ENCODE measurements around the gene CENPU. TPM values are rescaled to one million over a fixed set of nuclear protein-coding genes. Genes with fewer than 3 reads are reported as not detected.
"Not testable (repeated sequence)": the region's sequence is repeated elsewhere in the genome, so short reads cannot be mapped to it uniquely, and the experiment has no call there.

CENPU gene
- total RNA-seq, 1 donor from 2014 or later: 7.1 TPM

GRCh38 chr4:184657144-184657543, 76.8 kb downstream of the CENPU start:
- H3K27me3 Mint-ChIP-seq: no peaks in the 10 kb centered on the region
- ChIA-PET POLR2A (no interaction called here), CTCF (no interaction called here)
- intact Hi-C loops (cut with micrococcal nuclease): no loop called here
- DNase-seq (no peak), ATAC-seq (ENCODE audit: low read depth) (no peak)
- H3K4me1 Mint-ChIP-seq: peaks cover 14% of the 10 kb centered on the region
- no peak for TF ChIP-seq CTCF (IDR thresholded peaks at IDR 0.05)
- H3K36me3 Mint-ChIP-seq (ENCODE audit: low read depth): peaks cover 14% of the 10 kb centered on the region
- H3K9me3 Mint-ChIP-seq: no peaks in the 10 kb centered on the region
- no peak overlapping the region for H3K4me3 Mint-ChIP-seq
- H3K27ac Mint-ChIP-seq: no peak overlapping the region

DNA sequence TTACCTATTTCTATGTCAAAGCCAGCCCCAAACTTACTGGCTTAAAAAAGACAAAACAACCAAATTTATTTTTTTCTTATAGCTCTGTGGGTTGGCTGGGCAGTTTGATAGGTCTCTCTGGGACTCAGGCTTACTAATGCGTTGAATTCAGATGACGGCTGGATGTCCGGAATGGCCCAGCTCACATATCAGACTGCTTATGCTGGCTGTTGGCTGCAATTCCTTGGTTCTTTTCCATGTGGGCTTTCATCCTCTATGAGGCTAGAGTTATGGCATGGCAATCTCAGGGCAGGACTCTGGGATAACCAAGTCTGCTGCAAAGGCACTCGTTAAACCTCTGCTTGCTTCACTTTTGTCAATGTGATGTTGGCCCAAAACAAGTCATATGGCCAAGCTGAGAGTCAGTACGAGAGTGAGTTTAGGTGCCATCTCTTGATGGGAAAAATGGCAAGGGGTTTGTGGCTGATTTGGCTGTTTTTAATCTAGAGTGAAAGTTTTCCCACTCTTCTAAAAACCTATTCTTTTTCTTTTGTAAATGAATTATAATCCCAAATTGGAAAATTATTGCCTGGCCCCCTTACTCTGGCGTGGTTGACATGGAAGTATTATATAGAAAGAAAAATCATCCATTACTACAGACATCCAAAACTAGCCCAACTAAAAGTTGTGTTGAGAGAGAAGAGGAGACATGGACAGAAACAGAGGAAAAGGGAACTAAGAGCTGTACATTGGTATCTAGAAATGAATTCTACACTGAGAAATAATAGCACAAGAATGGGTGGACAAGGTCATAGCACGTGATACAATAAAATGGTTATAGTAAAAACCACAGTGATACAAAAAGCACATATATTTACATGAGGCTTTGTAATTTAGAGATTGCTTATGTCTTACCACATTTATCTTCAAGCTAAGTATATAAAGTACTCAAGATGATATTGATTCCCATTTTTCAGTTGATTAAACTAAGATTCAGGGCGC, 77.7 kb downstream of the CENPU start:
- TF ChIP-seq CTCF (IDR thresholded peaks at IDR 0.05): no peak
- no peak for DNase-seq
- H3K36me3 Mint-ChIP-seq (ENCODE audit: low read depth): peaks cover 14% of the 10 kb centered on the region
- no peaks in the 10 kb centered on the region for H3K27me3 Mint-ChIP-seq
- ChIA-PET CTCF (no interaction called here), POLR2A (interaction anchor here (0.5 kb wide), 1 partner anchor 546 kb away, joined by 4 read pairs; no protein-coding TSS in a partner anchor)
- H3K4me1 Mint-ChIP-seq: peaks cover 13% of the 10 kb centered on the region
- no peak overlapping the region for H3K4me3 Mint-ChIP-seq
- H3K9me3 Mint-ChIP-seq: no peaks in the 10 kb centered on the region
- intact Hi-C loops (cut with micrococcal nuclease): no loop called here
- no peak for ATAC-seq (ENCODE audit: low read depth)
- no peak overlapping the region for H3K27ac Mint-ChIP-seq

DNA sequence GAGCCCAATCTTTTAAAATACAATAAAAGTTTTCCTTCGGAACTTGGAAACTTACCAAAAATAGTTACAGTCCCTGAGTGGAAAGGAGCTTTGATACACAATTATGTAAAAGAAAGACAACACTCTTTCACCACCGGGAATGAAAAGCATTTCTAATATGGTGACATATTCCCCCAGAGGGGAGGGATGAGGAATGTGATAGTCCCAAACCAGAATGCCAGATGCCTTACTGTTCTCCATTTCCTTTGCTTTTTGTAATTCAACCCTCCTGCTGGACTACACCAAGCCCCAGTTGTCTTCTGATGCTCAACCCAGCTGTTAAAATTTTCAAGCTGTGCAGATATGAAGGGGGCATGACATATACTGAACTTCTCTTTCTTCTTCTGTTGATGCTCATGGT, 80.2 kb downstream of the CENPU start:
- H3K36me3 Mint-ChIP-seq (ENCODE audit: low read depth): peaks cover 9% of the 10 kb centered on the region
- ATAC-seq (ENCODE audit: low read depth): no peak
- no peak for TF ChIP-seq CTCF (IDR thresholded peaks at IDR 0.05)
- CTCF ChIA-PET: no interaction called here
- POLR2A ChIA-PET: interaction anchor here (0.6 kb wide), 1 partner anchor 867 kb away, joined by 3 read pairs; no protein-coding TSS in a partner anchor
- H3K27me3 Mint-ChIP-seq: no peaks in the 10 kb centered on the region
- peaks cover 22% of the 10 kb centered on the region for H3K4me1 Mint-ChIP-seq
- no peaks in the 10 kb centered on the region for H3K9me3 Mint-ChIP-seq
- no peak for DNase-seq
- H3K27ac Mint-ChIP-seq: no peak overlapping the region
- intact Hi-C loops (cut with micrococcal nuclease): no loop called here
- no peak overlapping the region for H3K4me3 Mint-ChIP-seq

DNA sequence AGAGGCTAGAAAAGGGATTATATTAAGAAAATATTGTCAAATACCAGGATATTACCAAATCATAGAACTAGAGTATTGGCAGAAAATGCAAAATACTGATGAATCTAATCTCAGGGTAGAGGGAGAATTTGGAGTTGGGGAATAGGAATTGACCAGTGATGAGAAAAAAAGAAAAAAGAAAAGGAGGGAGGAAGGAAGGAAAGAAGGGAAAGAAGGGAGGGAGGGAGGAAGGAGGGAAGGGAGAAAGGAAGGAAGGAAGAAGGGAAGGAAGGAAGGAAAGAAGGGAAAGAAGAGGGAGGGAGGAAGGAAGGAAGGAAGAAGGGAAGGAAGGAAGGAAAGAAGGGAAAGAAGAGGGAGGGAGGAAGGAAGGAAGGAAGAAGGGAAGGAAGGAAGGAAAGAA, 81.2 kb downstream of the CENPU start:
- H3K4me3 Mint-ChIP-seq; DNase-seq; intact Hi-C loops (cut with micrococcal nuclease); H3K9me3 Mint-ChIP-seq; POLR2A ChIA-PET; H3K27ac Mint-ChIP-seq; CTCF ChIA-PET; H3K27me3 Mint-ChIP-seq; ATAC-seq (ENCODE audit: low read depth): not testable (repeated sequence)
- H3K4me1 Mint-ChIP-seq: peaks cover 28% of the 10 kb centered on the region
- peaks cover 14% of the 10 kb centered on the region for H3K36me3 Mint-ChIP-seq (ENCODE audit: low read depth)

DNA sequence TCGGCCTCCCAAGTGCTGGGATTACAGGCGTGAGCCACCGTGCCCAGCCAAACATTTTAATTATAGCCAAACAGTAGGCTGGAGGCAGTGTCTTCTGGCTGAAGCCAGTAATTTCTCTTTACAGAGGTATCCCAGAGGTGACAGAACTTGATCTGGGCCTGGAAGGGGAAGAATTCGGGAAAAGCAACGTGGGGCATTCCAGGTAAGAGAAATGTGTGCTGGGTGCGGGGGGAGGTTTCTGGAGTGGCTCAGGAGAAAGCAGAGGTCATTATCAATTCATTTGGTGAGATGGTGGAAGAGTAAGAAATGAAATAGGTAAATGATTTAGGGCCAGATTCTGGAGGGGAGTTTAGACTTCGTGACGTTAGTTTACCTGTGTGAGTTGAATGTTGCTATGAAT, 82.0 kb downstream of the CENPU start:
- Mint-ChIP-seq H3K4me3 (no peak overlapping the region), H3K27me3 (no peaks in the 10 kb centered on the region), H3K27ac (no peak overlapping the region), H3K4me1 (peaks cover 30% of the 10 kb centered on the region), H3K36me3 (ENCODE audit: low read depth) (peaks cover 14% of the 10 kb centered on the region), H3K9me3 (no peaks in the 10 kb centered on the region)
- no peak for TF ChIP-seq CTCF (IDR thresholded peaks at IDR 0.05)
- ChIA-PET CTCF (no interaction called here), POLR2A (no interaction called here)
- intact Hi-C loops (cut with micrococcal nuclease): no loop called here
- DNase-seq (no peak), ATAC-seq (ENCODE audit: low read depth) (no peak)
